SKM-1 treated with dmso at 0.1 percent for 144 hours (cell line): ENCODE results near the gene PRPS1L1.
A peak's percentile ranks its signal among the peaks of the same experiment; 100 is the strongest.

ENCODE experiments used
- DNase-seq: peaks from one replicate; lab custom pipeline; 2025; ENCODE audit not compliant: unreplicated experiment; lab: John Stamatoyannopoulos, UW

PRPS1L1 gene

DNA sequence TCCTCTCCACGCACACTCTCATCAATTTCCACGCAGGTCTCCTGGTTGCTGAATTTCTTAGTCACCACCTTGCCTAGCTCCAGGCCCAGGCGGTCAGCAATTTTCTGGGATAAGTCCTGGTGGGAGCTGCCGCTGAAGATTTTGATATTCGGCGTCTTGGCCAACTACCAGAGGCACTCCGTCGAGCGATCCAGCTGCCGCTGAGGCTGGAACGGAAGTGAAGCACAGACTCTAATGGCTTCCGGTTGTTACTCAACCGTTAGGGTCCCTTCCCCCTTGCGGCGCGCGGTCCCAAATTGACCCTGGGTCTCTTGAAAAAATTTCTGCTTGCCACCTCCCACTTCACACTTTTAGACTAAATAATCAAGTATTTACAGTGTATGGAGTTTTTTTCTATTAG lies at the start of gene PRPS1L1:
TSS of gene PRPS1L1 (minus strand) at position 219 of the 400 bp plus-strand sequence.
- DNase-seq, result no peak

DNA sequence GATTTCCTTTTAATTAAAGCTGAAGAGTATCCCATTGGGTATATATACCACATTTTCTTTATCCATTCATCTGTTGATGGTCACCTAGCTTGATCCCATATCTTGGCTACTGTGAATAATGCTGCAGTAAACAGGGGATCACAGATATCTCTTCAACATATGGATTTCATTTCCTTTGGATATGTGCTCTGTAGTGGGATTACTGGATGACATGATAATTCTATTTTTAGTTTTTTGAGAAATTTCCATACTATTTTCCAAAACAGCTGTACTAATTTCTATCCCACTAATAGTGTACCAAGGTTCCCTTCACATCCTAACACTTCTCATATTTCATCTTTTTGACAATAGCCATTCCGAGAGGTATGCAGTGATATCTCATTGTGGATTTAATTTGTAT lies 48.8 kb upstream of the PRPS1L1 start:
- no peak for DNase-seq

DNA sequence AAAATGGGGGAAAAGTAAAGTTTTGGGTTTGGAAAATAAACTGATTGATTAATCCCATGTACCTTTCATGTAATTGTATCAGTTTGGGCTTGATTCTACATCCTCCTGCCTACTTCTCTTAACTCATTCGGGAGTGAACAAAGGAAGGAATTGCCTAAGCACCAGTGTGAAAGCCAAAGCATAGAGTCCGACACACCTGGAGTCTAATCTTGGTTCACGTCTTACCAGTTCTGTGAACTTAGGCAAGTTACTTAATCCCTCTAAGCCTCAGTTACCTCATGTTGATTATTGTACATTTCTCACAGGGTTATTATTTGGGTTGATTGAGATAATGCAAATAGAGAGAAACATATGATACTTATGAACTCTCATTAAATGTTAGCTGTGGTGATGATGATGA lies 41.1 kb upstream of the PRPS1L1 start:
- no peak for DNase-seq

DNA sequence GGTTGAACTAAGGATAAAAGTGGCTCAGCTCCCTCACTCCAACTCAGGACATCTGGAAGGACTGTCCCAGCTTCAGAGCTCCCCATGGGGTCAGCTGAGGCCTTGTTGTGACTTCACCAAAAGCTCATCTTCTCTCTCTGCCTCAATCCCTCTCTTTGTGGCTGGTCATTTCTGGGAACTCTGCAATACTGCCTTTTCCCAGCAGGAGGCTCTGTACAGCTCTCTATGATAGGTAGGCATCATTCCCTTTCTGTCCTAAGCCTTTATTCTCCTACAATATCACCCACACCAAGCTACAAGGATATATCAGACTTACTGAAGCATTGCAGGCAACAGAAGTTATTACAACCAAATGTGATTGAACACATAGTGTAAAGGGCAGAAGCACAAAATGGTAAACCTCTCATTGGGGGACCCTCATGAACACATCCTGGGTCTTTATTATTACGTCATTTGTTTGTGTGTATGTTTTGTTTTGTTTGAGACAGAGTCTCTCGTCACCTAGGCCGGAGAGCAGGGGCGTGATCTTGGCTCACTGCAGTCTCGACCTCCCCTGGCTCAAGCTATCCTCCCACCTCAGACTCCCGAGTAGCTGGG lies 36.7 kb upstream of the PRPS1L1 start:
- DNase-seq, result peak; percentile 20

DNA sequence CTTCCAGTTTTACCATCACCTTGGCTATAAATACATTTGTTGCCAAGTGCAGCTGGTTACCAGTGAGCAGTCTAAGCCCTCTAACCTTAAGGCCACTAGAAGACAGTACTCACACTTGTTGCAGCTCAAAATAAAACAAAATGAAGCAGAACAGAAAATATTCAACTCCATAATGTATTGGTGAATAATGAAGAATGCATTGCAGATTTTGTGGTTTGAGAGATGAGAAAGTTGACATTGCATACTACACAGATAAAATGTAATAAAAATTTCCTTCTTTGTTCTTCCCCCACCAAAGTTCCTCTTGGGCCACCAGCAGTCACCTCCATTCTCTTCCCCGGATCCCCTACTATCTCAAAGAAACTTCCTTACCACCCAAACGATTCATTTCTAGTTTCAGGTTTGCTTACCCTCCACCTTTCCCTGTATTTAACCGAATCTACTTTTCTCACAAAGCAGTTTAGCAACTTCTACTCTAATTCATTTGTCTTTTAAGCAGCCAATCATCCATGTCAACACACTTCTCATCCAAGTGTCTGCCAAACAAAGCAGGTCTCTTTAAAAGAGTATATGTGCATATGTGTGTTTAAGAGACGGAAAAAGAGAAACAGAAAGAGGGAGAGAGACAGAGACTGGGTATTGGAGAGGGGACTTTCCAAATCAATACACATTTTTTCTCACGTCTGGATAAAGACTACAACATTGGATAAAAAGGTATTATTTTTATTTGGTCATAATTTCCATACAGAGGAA lies 35.7 kb upstream of the PRPS1L1 start:
- no peak for DNase-seq

DNA sequence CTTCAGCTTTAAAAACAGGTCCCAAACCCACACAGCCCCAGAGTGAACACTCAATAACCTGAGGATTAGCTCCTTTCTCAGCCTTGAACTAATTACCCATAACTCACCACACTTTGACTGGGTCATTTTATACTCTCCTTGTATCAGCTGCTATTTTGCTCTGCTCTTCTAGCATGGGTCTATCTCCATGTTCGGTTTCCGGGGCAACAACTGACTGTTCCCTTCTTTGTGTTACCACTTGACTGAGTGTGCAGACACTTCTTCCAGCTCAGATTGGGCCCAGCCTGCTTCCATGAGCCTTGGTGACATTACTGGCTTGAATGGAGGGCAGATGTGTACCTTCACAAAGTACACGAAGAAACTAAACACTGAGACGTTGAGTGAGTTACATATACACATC lies 31.5 kb upstream of the PRPS1L1 start:
- DNase-seq, result no peak

DNA sequence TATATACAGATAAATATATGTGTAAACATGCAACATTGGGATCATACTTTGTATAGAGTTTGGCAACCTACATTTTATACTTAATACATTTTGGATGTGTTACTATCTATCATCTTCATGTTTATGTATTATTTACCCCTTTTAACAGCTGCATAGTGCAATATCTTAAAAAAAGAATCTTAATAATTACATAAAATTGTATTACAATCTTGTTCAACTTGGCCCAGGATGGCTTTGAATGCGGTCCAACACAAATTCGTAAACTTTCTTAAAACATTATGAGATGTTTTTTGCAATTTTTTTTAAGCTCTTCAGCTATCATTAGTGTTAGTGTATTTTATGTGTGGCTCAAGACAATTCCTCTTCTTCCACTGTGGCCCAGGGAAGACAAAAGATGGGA lies 26.3 kb upstream of the PRPS1L1 start:
- DNase-seq, result no peak

DNA sequence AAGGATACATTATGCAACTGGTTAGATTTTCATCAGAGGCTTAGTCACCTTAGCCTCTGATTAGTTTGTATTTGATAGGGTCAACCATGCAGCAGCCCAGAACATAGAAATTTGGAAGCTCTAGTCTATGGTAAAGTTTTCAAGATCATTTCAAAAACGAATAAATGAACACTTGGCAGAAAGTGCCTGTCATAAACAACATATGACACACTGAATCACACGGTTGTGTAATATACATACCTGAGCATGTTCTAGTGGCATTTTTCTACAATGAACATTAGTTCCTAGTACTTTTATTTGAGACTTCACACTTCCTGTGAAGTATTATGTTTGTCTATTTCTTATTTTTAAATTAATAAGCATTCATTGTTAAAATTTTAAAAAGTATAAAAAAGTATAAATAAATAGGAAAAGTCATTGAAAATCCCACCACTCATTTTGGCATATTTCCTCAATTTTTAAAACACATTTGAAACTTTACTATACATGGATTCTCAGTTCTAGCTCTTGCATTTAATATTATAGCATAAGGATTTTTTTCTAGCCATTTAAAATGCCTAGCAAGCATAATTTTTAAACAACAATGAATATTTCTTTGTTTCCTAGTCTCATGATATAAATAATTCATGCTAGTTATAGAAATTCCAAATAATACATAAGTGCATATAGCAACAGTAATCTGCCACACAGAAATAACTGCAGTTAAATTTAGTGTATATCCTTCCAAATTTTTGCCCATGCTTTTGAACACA lies 25.7 kb upstream of the PRPS1L1 start:
- no peak for DNase-seq

DNA sequence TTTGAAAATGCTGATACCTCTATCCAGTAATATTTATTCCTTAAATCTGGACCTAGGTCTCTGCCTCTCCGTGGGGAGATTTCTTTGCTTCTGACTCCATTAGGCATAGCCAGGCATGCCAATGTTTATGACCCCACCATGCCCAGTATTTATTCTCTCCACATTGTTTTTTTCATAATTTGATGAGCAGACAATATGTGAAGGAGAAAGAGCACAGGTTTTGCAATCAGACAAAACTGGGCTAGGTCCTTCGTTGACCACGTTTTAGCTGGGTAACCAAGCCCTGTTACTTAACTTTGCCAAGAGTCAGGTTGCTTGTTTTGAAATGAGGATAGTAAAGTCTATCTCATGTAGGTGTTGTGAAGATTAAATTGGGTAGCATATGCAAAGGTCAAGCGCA lies 21.6 kb upstream of the PRPS1L1 start:
- no peak for DNase-seq

DNA sequence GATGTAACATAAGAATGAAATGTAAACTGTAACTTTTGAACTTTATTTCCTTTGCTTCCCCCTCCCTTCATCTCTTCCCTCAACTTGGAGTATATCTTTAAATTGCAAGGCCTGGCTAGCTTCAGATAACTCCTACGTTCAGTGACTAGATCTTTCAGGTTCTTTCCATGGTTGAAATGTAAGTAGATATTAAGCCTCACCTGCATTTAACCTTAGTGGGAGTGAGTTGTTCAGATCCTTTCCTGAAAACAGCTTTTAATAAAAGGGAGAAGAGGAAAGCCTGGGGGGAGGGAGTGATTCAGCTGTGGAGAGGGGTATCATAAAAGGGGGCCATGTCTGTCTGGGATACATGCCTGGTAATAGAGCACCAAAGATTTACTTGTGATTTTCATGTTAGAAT lies 19.0 kb upstream of the PRPS1L1 start:
- no peak for DNase-seq

DNA sequence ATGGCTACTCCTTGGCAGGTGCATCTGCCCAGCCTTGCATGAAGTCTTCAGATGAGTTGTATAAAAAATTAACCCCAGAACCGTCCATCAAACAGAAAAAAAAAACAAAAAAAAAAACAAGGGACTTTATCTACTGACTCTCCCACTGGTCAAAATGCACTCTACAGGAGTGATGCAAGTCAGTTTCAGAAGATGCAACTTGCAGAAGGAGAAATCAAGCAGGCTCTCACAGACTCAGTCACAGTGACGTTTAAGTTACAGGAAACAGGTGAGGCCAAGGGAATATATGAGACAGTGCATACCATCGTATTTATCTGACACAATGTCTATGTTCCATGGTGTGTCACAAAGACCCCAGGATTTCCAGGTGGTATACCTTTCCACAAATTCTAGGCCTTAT lies 17.5 kb upstream of the PRPS1L1 start:
- no peak for DNase-seq

DNA sequence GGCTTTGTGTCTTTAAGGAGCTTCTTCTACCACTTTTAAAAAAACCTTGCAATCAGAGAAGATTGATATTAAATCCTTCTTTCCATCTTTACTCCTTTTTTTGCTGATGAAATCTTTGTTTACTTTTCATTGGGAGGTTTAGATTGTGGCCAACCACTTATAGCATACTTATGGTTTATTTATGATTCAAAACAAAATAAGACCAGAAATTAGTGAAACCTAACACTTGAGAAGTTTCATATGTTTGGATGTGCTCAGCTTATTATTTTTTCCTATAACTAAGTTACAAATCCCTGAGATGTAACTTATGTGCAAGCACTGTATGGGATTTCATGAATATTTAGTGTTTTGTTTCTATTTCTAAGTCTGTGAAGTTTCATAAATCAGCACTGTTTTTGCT lies 13.5 kb upstream of the PRPS1L1 start:
- DNase-seq, result no peak

DNA sequence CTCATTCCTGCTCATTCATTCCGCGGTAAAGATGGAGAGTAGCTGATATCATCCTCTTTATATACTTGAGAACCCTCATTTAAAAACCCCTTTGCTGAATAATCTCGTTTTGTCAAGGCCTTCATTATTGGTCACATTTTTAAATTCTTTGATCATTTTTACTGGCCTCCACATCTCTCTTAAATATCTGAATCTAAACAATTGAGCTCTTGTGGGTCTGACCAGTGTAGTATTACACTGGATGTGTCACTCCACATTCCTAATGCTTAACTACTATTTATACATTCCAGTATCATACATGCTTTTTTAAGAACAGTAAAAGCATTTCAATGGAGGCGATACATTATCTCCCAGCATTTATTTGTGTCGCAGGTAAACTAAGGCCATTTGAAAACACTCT lies 12.6 kb upstream of the PRPS1L1 start:
- no peak for DNase-seq

DNA sequence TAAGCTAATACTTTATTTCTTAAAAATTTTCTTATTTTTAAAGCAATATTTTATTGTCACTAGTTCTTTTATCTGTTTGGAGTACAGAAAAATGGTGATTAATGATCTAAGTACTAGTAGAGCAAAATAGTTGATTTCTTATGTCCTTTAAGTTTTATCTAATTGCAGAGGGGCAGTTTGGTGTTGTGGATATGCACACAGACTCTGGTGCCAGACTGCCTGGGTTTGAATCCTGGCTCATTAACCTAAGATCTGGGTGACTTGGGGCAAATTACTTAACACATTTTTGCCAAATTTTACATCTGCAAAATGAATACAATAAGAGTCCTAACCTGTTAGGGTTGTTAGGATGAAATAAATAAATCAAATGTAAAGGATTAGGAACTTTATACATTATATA lies 10.7 kb upstream of the PRPS1L1 start:
- DNase-seq, result no peak

DNA sequence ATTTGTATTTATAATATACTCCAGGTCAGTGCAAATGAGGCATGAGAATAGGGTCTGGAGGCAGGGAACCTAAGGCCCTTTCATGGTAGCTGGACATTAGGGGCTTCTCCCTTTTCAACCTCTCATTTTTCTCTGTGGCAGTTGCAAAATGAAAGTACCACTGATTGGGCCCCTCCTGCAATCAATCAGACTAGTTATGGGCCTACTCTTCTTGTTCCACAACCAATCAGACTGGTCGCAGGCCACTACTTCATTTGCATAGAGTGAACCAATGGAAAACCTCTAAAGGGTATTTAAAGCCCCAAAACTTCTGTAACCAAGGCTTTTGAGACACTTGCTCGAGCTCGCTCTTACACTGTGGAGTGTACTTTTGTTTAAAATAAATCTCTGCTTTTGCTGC lies 10.0 kb upstream of the PRPS1L1 start:
- DNase-seq, result no peak

DNA sequence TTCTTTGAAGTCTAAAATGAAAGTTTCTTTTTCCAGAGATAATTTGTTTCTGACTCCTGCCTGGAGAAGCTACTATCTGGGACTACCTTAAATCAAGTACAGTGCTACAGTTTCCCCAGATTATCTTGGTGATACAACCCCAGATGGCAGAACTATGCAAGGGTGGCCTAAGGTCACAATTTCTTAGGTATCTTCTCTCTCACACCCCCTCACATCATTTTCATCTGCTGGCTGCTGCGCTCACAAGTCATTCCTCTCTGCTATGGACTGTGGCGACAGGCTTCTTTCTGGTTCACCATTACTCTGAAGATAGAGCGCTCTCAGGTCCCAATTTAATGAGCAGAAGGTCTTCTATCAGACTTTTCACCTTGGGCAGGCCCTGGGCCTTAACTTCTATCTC lies 9.1 kb upstream of the PRPS1L1 start:
- DNase-seq, result no peak

DNA sequence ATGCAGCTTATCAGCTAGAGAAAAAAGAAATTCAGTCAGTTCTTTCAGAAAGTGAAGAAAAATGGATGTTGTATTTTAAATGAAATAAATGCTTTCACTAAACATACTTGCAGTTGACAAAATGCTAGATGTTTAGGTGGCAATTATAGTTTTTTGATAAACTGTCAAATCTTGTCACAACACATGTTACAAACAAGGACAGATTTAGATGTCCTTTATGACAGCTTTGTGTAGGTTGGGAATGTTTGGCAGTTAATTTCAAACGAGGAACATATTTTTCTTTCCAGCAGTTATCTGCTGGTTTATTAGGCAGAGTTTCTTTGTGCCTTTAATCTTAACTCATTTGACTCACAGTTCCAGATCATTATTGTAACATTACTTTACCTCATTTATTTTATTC lies 3.1 kb upstream of the PRPS1L1 start:
- no peak for DNase-seq

DNA sequence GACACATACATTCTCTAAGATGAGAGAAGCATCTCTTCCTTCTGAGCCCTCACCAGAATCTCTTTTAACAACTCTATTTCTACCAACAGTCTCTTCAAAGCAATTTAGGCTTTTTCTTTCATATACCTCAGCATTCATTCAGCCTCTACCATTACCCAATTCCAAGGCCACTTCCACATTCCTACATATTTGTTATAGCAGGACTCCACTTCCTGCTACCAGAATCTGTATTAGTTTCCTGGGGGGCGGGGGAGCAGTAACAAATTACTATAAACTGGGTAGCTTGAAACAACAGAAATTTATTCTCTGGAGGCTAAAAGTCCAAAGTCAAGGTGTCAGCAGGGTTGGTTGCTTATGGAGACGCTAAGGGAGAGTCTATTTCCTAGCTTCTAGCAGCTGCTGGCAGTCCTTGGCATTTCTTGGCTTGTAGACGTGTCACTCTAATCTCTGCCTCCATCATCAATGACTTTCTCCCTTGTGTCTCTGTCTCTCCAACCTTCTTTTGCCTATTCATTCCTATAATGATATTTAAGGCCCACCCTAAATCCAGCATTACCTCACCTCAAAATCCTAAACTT lies 7.4 kb downstream of the PRPS1L1 start:
- DNase-seq, result no peak

DNA sequence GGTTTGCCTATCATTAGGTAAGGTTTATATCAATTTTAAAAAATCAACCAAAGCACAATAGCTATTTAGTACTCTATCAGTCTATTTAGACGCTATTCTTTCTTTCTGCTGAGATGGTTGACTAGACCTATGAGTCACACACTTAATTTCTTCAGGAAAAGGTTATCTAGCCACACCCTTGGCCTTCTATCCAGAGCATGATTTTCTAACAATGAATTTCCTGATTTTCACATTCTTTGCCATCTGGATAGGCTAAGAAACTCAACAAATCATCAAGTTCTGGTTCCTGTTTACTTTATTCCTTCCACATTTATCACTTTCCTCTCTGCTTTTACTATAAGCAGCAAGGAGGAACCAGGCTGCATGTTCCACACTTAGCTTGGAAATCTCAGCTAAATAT lies 8.1 kb downstream of the PRPS1L1 start:
- DNase-seq, result no peak

DNA sequence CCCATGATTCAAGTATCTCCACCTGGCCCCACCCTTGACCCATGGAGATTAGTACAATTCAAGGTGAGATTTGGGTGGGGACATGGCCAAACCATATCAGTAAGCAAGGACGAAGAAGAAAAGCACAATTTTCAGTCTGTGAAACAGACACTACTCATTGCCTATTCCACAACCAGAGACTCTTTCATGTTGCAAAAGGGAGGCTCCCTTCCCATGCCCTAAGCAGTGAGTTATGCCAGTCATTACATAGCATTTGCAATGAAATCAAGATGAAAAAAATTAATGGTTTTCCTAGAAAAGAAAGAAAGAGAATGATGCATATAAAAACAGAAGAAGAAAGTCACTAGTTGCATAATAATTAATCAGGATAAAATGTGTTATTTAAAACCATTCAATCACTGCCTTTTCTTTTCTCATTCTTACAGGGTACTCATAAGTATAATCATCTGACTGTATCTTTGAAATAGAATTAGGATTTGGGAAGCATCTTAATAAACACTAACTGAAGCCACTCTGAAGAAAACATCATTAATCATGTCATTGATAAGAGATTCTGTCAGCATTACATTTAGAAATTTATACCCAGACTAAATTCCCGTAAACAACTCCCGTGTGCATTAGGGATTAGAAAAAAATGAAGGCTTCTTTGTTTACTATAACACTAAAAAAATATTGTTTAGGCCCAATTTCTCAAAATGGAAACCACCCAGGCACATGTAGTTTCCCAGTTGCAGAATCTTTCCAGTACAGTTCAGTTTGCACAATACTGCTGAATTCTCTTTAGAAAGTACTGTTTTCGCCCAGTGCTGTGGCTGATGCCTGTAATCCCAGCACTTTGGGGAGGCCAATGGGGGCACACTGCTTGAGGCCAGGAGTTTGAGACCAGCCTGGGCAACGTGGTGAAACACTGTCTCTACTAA lies 9.1 kb downstream of the PRPS1L1 start:
- no peak for DNase-seq
